Measurements from ENCODE around the gene GADD45G.

DNA sequence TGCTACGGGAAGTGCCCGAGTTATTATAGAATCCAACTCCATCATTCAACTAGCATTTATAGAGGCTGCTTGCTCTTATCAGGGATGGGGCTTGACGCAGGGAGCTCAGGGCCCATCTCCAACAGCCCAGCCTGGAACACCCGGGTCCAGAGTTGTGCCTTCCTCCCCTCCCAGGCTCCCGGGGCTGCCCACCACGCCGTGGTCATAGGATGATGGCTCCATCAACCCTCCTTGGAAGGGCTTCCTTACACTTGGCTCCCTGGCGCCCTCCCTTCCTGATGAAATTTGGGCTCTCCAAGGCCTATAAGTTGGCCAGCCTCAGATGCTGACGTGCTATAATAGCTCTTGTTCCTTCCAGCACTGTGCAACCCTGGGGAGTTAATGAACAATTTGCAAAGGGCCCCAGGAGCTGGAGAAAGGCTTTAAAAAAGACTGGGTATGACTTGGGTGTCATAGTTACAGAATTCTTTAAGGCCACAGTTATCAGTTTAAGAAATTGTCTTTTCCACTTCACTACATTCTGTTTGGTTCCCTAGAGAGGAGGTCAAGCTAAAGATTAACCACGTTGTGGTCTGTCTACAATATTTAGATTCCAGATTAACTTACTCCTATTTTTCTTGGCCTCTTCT is 42.5 kb upstream of the GADD45G start:
- TF ChIP-seq EZH2 (IDR thresholded peaks at IDR 0.05) (no peak), POLR2AphosphoS5 (IDR thresholded peaks at IDR 0.05; ENCODE audit: borderline replicate concordance, low read depth, low read length) (no peak), FOXP2 (optimal IDR thresholded peaks at IDR 0.05; ENCODE audit: control extremely low read depth, extremely low read length, insufficient read depth) (no peak)
